Heart left ventricle (tissue), 16 donors: ENCODE data around the gene DMBT1. TPM values are rescaled to one million over a fixed set of nuclear protein-coding genes. Genes with fewer than 3 reads are reported as not detected.

Experiments
- ATAC-seq, 4 donors: fragments of 200-7000 bp; cut with Tn5 transposase; one replicate each; pipeline ENCODE4 v1.9.1; 2020 to 2022; ENCODE audit warnings: moderate library complexity in 4 of 4, mild to moderate bottlenecking in 3 of 4, moderate number of reproducible peaks in 1 of 4
- DNase-seq, 5 donors: peaks; one replicate each; pipeline ENCODE4 v3.0.0-alpha.2; 2020
- H3K27ac ChIP-seq, 12 donors: fragments of 200-600 bp; sonication (generic) in 4 of 12; one replicate each; pipeline versions ENCODE4 v1.5.0 to v1.8.0; 2016 to 2022; ENCODE audit warnings: mild to moderate bottlenecking in 2 of 12
- H3K27me3 ChIP-seq, 9 donors: fragments of 200-600 bp; sonication (generic) in 2 of 9; one replicate each; pipeline versions ENCODE4 v1.5.1 to v1.8.0; 2016 to 2022; ENCODE audit warnings: mild to moderate bottlenecking in 3 of 9
- H3K36me3 ChIP-seq, 9 donors: fragments of 200-600 bp; sonication (generic) in 2 of 9; one replicate each; pipeline versions ENCODE4 v1.5.0 to v1.8.0; 2018 to 2022; ENCODE audit warnings: mild to moderate bottlenecking in 2 of 9
- H3K4me1 ChIP-seq, 12 donors: fragments of 200-600 bp; sonication (generic) in 4 of 12; one replicate each; pipeline versions ENCODE4 v1.5.0 to v1.8.0; 2016 to 2022; ENCODE audit warnings: mild to moderate bottlenecking in 3 of 12
- H3K4me3 ChIP-seq, 12 donors: fragments of 200-600 bp; sonication (generic) in 4 of 12; one replicate each; pipeline versions ENCODE4 v1.5.0 to v1.8.0; 2017 to 2022; ENCODE audit warnings: mild to moderate bottlenecking in 9 of 12, moderate library complexity in 4 of 12
- H3K9me3 ChIP-seq, 12 donors: fragments of 200-600 bp; sonication (generic) in 4 of 12; one replicate each; pipeline versions ENCODE4 v1.5.0 to v1.8.0; 2016 to 2022; ENCODE audit warnings: mild to moderate bottlenecking in 1 of 12
- POLR2A ChIP-seq, 2 donors: fragments of 450-650 bp; IDR thresholded peaks; one replicate each; pipeline ENCODE4 v1.6.1; 2017; ENCODE audit warnings: antibody characterized with exemption in 2 of 2, mild to moderate bottlenecking in 2 of 2, moderate library complexity in 2 of 2
- WGBS, 4 donors: extraction: QIAGEN DNeasy Blood & Tissue Kit in 2 of 4; methylation state at CpG; one replicate each; pipeline versions ENCODE4 v1.1.5 to v1.1.7; 2013 to 2018; 5-methylcytosine and 5-hydroxymethylcytosine counted together
- intact Hi-C, 10 donors: fragments of 100-400 bp; cut with DNase I; formaldehyde crosslinking; loops; one replicate each; pipeline versions ENCODE4 v1.11.1 to v1.14.2; 2022
- polyA plus RNA-seq, 2 donors: library from polyadenylated mRNA; stranded (reverse); fragments of 200-250 nt; gene quantifications; one replicate each; pipeline ENCODE4 v1.2.3, GENCODE V29; 2013
- total RNA-seq, 9 donors: library from RNA; depleted of rRNA in 2 of 9; stranded (reverse); fragments of >200 nt in 2 of 9; fragmentation: NEBNext Ultra II Directional in 3 of 9; extraction: Animal tissue kit (Norgen Biotek cat#: 25700) in 3 of 9; gene quantifications; one replicate each; pipeline versions ENCODE4 v1.1.0 to v1.2.4, GENCODE V29; 2016 to 2023
- TF ChIP-seq, protein P1 (sequence below), 12 donors: fragments of 200-600 bp; sonication (generic) in 4 of 12; IDR thresholded peaks; one replicate each; pipeline versions ENCODE4 v1.5.0 to v1.8.0; 2018 to 2022; ENCODE audit warnings: antibody characterized with exemption in 12 of 12, mild to moderate bottlenecking in 5 of 12
- donor health status: ischemic (EF 13 %, LVEDD 7.1; RV severe dilation, severe dysfunction).
- donor health status: healthy with polysubstance abuse.
- donor health status: DM: no; HTN: yes; CAD: no.
- donor health status: DM: no; HTN: no; CAD: no.
- donor health status: ischemic (EF 25% LVEDD 6.9; RV normal size, moderate dysfunction).
- donor health status: ischemic (EF 25% LVEDD 5.7; RV mildly dilated, moderate dysfunction).
- donor health status: healthy.
- donor health status: DM: yes; HTN: yes; CAD: no.
- donor health status: ischemic (EF 35%, LVEDD 5.7; RV mildly dilated, moderate dysfunction).
- donor health status: nonischemic (EF 11% LVEDD 7.7; RV severe dilation, severe dysfunction).
- donor health status: DM: yes; HTN: yes; CAD: no.
- donor health status: PGD.
- donor health status: ischemic (EF 29% LVEDD 5.4; RV normal size, mild dysfunction).
- donor health status: nonischemic (EF 23%, LVEDD 6.1; RV moderate dilation, normal function).

The DMBT1 gene
- total and polyA plus RNA-seq, 11 donors = 0.04 to 0.49 (median 0.10) TPM; not detected in 5

DNA sequence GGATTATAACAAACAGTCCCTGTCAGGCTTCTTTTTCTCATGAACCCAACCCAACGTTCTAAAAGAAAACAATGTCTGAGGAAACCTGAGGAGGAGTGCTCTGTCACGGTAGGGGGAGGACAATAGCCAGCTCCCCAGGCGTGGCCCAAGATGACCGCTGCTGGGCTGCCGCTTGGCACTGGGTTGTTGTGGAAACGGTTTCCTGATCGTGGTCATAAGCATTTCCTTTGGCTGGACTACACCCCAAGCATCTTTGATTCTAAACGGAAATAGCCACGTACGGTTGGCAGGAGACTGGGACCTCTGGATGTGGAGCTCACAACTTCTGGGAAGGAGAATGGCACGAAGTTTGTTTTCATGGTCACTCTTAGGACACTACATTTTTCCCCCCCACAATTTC lies 30.4 kb upstream of the DMBT1 start:
- 54 to 62% (median 55%) methylated on average over 11 of the region's 11 CpGs for WGBS, 4 donors
- intact Hi-C loops = no loop called here
- Histone ChIP-seq H3K36me3 (no peaks in the 10 kb centered on the region), H3K4me3 (no peak overlapping the region), H3K9me3 (no peaks in the 10 kb centered on the region), H3K27me3 (no peaks in the 10 kb centered on the region), H3K4me1 (peaks cover 0 to 16% (median 4%) of the 10 kb centered on the region in 12 donors), H3K27ac (peak overlapping the region in 6 of 12 donors; percentile 20 to 45 (median 34))
- TF ChIP-seq POLR2A (IDR thresholded peaks at IDR 0.05) = no peak
- TF ChIP-seq, protein P1, sequence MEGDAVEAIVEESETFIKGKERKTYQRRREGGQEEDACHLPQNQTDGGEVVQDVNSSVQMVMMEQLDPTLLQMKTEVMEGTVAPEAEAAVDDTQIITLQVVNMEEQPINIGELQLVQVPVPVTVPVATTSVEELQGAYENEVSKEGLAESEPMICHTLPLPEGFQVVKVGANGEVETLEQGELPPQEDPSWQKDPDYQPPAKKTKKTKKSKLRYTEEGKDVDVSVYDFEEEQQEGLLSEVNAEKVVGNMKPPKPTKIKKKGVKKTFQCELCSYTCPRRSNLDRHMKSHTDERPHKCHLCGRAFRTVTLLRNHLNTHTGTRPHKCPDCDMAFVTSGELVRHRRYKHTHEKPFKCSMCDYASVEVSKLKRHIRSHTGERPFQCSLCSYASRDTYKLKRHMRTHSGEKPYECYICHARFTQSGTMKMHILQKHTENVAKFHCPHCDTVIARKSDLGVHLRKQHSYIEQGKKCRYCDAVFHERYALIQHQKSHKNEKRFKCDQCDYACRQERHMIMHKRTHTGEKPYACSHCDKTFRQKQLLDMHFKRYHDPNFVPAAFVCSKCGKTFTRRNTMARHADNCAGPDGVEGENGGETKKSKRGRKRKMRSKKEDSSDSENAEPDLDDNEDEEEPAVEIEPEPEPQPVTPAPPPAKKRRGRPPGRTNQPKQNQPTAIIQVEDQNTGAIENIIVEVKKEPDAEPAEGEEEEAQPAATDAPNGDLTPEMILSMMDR (IDR thresholded peaks at IDR 0.05) = no peak
- peak in 3 of 5 donors; percentile 41 to 57 (median 48) for DNase-seq
- ATAC-seq = peak in 3 of 4 donors; percentile 74 to 87 (median 81)

DNA sequence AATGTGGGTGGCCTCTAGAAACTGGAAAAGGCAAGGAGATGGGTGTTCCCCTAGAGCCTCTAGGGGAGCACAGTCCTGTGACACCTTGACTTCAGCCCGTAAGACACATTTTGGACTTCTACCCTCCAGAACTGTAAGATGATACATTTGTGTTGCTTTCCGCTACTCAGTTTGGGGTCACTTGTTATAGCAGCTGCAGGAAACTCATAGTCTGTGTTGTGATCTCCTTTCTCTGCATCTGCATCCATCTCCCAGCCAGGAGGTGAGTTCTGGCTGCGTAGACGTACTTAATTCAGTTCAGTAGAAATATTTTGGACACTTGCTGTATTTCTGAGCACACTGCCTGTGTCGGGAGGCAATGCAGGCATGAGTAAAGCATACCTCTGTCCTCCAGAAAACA lies 29.3 kb upstream of the DMBT1 start:
- no peak overlapping the region for H3K4me3 ChIP-seq
- ATAC-seq = no peak
- H3K9me3 ChIP-seq = no peaks in the 10 kb centered on the region
- TF ChIP-seq POLR2A (IDR thresholded peaks at IDR 0.05) = no peak
- TF ChIP-seq, protein P1 (IDR thresholded peaks at IDR 0.05) = no peak
- H3K27ac ChIP-seq = no peak overlapping the region
- intact Hi-C loops = no loop called here
- no peaks in the 10 kb centered on the region for H3K36me3 ChIP-seq
- 92 to 96% (median 93%) methylated on average over 5 of the region's 5 CpGs for whole genome bisulfite sequencing, 4 donors
- no peak for DNase-seq
- no peaks in the 10 kb centered on the region for H3K27me3 ChIP-seq
- peaks cover 0 to 16% (median 4%) of the 10 kb centered on the region in 12 donors for H3K4me1 ChIP-seq

DNA sequence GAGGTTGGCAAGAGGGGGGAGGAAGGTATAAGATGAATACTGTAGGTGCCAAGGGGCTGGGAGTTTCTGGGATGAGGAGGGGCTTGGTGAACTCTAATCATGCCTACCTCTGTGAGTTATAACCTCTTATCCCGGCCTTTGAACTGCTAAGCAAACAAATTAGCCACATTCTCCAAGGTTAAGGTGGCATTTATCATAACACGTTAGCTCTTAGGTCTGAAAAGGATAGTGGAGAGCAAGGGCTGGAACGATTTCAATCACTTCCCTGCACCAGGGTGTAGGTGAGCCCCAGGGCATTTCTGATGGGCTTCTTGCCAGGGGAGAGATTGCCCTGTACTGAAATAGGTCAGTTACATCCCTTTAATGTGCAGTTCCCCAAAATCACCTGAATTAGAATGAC lies 28.6 kb upstream of the DMBT1 start:
- TF ChIP-seq POLR2A (IDR thresholded peaks at IDR 0.05) = no peak
- TF ChIP-seq, protein P1 (IDR thresholded peaks at IDR 0.05) = no peak
- WGBS, 4 donors = 31 to 43% (median 37%) methylated on average over 3 of the region's 3 CpGs
- DNase-seq (no peak), ATAC-seq (no peak)
- no peaks in the 10 kb centered on the region for H3K27me3 ChIP-seq
- no peak overlapping the region for H3K27ac ChIP-seq
- intact Hi-C loops = no loop called here
- H3K4me3 ChIP-seq = no peak overlapping the region
- no peaks in the 10 kb centered on the region for H3K9me3 ChIP-seq
- H3K4me1 ChIP-seq = peaks cover 0 to 16% (median 4%) of the 10 kb centered on the region in 12 donors
- H3K36me3 ChIP-seq = no peaks in the 10 kb centered on the region

DNA sequence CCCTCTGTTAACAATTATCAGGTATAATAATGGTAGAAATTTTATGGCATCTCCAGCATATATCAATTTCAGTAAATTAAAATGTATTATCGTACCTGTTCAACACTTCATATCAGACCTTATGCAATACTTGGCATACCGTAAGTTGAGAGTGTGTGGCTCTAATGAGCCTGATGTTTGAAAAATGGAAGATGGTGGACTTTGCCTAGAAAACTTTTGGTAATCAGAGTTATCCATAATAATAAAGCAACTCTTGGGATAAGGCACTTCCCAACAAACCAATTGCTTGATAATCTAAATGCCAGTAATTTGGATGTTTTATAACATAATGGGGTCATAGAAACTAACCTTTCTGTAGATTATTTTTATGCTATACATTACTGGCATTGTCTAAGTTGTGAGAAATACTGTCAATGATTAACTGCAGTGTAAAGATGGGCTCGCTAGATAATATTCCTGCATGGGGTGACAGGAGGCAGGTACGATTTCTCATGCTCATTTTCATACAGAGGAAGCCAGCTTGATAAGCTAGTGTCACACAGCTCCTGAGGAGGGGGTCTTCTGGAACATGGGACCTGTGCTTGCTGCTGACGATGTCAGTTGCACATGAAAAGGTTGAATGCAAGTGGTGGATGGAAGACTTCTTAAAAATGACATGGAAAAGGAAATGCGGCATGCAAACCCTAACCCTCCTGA lies 27.8 kb upstream of the DMBT1 start:
- H3K9me3 ChIP-seq = peaks cover 0 to 4% (median 0%) of the 10 kb centered on the region in 12 donors
- DNase-seq (no peak), ATAC-seq (no peak)
- no peaks in the 10 kb centered on the region for H3K36me3 ChIP-seq
- H3K4me1 ChIP-seq = peaks cover 0 to 16% (median 4%) of the 10 kb centered on the region in 12 donors
- no peaks in the 10 kb centered on the region for H3K27me3 ChIP-seq
- WGBS, 4 donors = 93 to 97% (median 95%) methylated on average over 6 of the region's 6 CpGs
- no peak overlapping the region for H3K4me3 ChIP-seq
- no peak overlapping the region for H3K27ac ChIP-seq
- intact Hi-C loops = no loop called here
- TF ChIP-seq POLR2A (IDR thresholded peaks at IDR 0.05) = no peak
- TF ChIP-seq, protein P1 (IDR thresholded peaks at IDR 0.05) = no peak
